HFFc6 (cell line): ENCODE measurements around the gene MSRB3. TPM values are rescaled to one million over a fixed set of nuclear protein-coding genes. Genes with fewer than 3 reads are reported as not detected.

Experiments used
- DNase-seq: peaks from one replicate; pipeline ENCODE4 v3.0.0-alpha.2; 2018
- H3K27ac Mint-ChIP-seq: 2 replicates; pipeline ENCODE4 v1.8.0; 2020; ENCODE audit warnings: mild to moderate bottlenecking, mixed read lengths
- H3K27me3 Mint-ChIP-seq: 2 replicates; pipeline ENCODE4 v1.8.0; 2021; ENCODE audit warnings: mild to moderate bottlenecking, moderate library complexity, mixed read lengths; ENCODE audit not compliant: insufficient read depth
- H3K36me3 Mint-ChIP-seq: 2 replicates; pipeline ENCODE4 v1.8.0; 2021; ENCODE audit warnings: low read depth, mixed read lengths
- H3K4me1 Mint-ChIP-seq: 2 replicates; pipeline ENCODE4 v1.8.0; 2020; ENCODE audit warnings: low read depth, mixed read lengths
- H3K4me3 Mint-ChIP-seq: 2 replicates; pipeline ENCODE4 v1.8.0; 2020; ENCODE audit warnings: mild to moderate bottlenecking, moderate library complexity, mixed read lengths
- H3K9me3 Mint-ChIP-seq: 2 replicates; pipeline ENCODE4 v1.8.0; 2020; ENCODE audit warnings: mild to moderate bottlenecking, mixed read lengths
- CTCF ChIP-seq: fragments of 200-600 bp; sonication (generic); IDR thresholded peaks from 2 replicates; pipeline ENCODE4 v1.5.0; 2021; ENCODE audit warnings: antibody characterized with exemption, mild to moderate bottlenecking
- total RNA-seq, 6 experiments: library from RNA; stranded (reverse); fragmentation: NEBNext Ultra II Directional; extraction: Animal tissue kit (Norgen Biotek cat#: 25700); gene quantifications; 2 replicates in 1 of 6; 3 replicates in 5 of 6; pipeline ENCODE4 v1.2.3, GENCODE V29; 2021

The MSRB3 gene
- total RNA-seq, 6 experiments from 2014 or later = 108 to 143 (median 127) TPM

DNA sequence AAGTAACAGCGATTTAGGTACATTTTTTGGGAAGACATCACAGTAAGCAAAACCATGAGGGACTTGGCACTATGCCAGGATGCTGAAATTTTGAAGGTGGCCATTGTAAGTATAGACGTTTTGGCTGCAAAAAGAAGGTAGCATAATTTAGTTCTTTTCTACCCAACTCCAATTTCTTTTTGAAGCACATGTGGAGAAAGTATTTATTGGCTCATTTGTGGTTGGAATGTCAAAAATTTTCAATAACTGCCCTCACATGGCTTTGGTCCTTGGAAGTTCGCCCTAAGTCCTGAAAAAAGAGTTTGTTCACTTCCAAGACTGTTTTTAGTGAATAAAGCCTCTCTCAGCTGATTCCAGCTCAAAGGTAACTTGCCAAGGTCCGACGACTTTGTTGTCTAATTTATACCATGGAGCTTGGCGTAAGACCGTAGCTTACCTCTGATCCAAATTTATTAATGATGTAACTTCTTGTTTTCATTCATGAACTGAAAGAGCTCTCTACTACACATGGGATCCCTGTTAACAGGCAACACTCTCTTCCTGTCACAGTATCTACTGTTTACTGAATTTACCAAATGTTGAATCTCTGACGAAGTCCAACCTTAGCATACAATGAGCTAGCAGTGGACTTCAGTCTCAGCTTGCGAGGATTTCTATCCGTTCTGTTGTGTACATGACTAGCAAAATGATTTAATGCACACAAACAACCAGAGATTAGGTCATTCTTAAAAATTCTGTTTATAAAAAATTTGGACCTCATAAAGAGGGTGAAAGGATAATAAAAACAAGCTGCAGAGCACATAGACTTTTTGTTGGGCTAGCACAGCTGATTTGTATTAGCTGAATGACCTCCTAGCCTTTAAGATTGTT lies 49.0 kb downstream of the MSRB3 start:
- Mint-ChIP-seq H3K36me3 (peaks cover 33% of the 10 kb centered on the region), H3K4me1 (peaks cover 66% of the 10 kb centered on the region), H3K9me3 (no peaks in the 10 kb centered on the region), H3K27ac (peak overlapping the region; percentile 89), H3K27me3 (no peaks in the 10 kb centered on the region; the same call in 1 of the 2 replicates), H3K4me3 (peak overlapping the region; percentile 71)
- TF ChIP-seq CTCF = no peak
- peak; percentile 63 for DNase-seq

- H3K9me3 Mint-ChIP-seq = no peaks in the 10 kb centered on the region
- peaks cover 63% of the 10 kb centered on the region for H3K4me1 Mint-ChIP-seq
- H3K27ac Mint-ChIP-seq = no peak overlapping the region
- TF ChIP-seq CTCF = no peak
- H3K36me3 Mint-ChIP-seq = peaks cover 44% of the 10 kb centered on the region
- H3K4me3 Mint-ChIP-seq = no peak overlapping the region
- H3K27me3 Mint-ChIP-seq = no peaks in the 10 kb centered on the region; the same call in 1 of the 2 replicates
- DNase-seq = no peak
Measured at GRCh38 chr12:65329721-65330120, 51.2 kb downstream of the MSRB3 start.

DNA sequence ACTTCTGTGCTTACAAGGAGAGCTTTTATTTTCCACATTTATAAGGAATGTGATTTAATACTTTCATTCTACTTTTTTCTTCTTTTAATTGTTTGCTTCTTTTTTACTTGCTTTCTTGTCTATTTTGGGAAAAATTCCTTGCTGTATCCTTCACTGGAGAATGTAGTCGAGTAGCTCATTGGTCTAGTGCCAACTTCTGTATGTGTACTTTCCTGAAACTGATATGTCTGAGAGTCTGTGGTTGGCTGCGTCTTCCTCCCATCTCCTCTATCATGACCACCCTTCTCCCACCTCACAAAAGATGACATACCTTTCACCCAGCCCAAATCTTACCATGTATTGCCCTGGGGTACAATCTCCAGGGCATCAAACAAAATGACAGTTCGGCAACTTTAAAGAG lies 51.8 kb downstream of the MSRB3 start:
- H3K27me3 Mint-ChIP-seq = no peaks in the 10 kb centered on the region; the same call in 1 of the 2 replicates
- TF ChIP-seq CTCF = no peak
- H3K27ac Mint-ChIP-seq = peak overlapping the region; percentile 14; the same call in 1 of the 2 replicates
- H3K4me3 Mint-ChIP-seq = no peak overlapping the region; the same call in 1 of the 2 replicates
- peaks cover 65% of the 10 kb centered on the region for H3K4me1 Mint-ChIP-seq
- H3K36me3 Mint-ChIP-seq = peaks cover 44% of the 10 kb centered on the region
- no peak for DNase-seq
- H3K9me3 Mint-ChIP-seq = no peaks in the 10 kb centered on the region

- DNase-seq = no peak
- Mint-ChIP-seq H3K9me3 (no peaks in the 10 kb centered on the region), H3K4me1 (peaks cover 65% of the 10 kb centered on the region), H3K4me3 (no peak overlapping the region), H3K27ac (no peak overlapping the region), H3K27me3 (no peaks in the 10 kb centered on the region; the same call in 1 of the 2 replicates), H3K36me3 (peaks cover 50% of the 10 kb centered on the region)
- TF ChIP-seq CTCF = no peak
Measured at GRCh38 chr12:65331456-65331855, 53.0 kb downstream of the MSRB3 start.

DNA sequence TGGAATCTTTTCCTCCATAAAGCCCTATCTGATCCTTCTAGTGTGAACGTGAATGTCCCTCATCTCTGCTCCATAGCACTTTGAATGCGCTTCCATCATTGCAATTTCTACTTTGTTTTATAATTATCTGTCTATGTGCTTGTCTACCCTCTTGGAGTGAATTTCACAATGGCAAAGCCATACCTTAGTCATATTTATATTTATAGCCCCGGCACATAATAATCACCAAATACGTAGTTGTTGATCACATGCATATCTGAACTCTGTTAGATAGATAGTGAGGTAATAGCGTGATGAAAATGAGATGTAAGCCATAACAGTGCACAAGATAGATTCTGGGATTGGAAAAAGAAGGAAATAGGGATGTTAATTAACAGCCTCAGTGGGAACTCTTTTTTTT lies 55.2 kb downstream of the MSRB3 start:
- H3K4me3 Mint-ChIP-seq = no peak overlapping the region
- no peak for DNase-seq
- H3K27me3 Mint-ChIP-seq = no peaks in the 10 kb centered on the region; the same call in 1 of the 2 replicates
- H3K27ac Mint-ChIP-seq = no peak overlapping the region
- peaks cover 59% of the 10 kb centered on the region for H3K36me3 Mint-ChIP-seq
- H3K4me1 Mint-ChIP-seq = peaks cover 56% of the 10 kb centered on the region
- TF ChIP-seq CTCF = no peak
- H3K9me3 Mint-ChIP-seq = no peaks in the 10 kb centered on the region
